ENCODE data around the gene DDX21.
"Not testable (repeated sequence)": the region's sequence is repeated elsewhere in the genome, so short reads cannot be mapped to it uniquely, and the experiment has no call there.

Gene DDX21

DNA sequence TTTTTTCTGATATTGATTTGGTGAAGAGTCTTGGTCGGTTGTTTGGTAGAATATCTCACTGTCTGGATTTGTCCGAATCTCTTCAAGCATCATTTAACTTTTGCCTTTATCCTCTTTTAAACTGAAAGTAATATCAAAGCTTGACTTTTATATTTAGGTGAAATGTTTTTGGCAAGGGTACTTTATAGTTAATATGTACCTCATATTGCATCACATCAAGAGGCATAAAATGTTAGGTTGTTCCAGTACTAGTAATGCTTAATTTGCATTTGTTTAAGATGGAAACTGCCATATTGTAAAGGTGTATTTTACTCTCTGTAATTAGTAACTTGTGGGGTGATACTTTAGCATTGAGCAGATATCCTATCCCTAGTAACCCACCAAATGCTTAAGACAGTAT, 17.1 kb upstream of the DDX21 start:
- Histone ChIP-seq H3K4me3 (ENCODE audit: low read depth, low read length) (no peak overlapping the region), H3K9me3 (ENCODE audit: control insufficient read depth, insufficient read depth, low read depth, low read length) (no peaks in the 10 kb centered on the region), H3K36me3 (ENCODE audit: control insufficient read depth in 2 of 2, insufficient read depth in 1 of 2, low read length in 2 of 2) (peaks cover 71 to 73% of the 10 kb centered on the region in 2 experiments), H3K4me1 (ENCODE audit: control insufficient read depth, insufficient read depth, low read length) (peaks cover 3% of the 10 kb centered on the region; the same call in 1 of the 2 replicates), H3K27ac (ENCODE audit: extremely low read depth, low read depth, low read length) (no peak overlapping the region)
- TF ChIP-seq ZNF670 (tag by site-specific recombination; IDR thresholded peaks at IDR 0.05; ENCODE audit: low read depth), result no peak
- TF ChIP-seq SCRT1 (tag by site-specific recombination; IDR thresholded peaks at IDR 0.05; ENCODE audit: borderline replicate concordance), result no peak
- TF ChIP-seq, protein P1, sequence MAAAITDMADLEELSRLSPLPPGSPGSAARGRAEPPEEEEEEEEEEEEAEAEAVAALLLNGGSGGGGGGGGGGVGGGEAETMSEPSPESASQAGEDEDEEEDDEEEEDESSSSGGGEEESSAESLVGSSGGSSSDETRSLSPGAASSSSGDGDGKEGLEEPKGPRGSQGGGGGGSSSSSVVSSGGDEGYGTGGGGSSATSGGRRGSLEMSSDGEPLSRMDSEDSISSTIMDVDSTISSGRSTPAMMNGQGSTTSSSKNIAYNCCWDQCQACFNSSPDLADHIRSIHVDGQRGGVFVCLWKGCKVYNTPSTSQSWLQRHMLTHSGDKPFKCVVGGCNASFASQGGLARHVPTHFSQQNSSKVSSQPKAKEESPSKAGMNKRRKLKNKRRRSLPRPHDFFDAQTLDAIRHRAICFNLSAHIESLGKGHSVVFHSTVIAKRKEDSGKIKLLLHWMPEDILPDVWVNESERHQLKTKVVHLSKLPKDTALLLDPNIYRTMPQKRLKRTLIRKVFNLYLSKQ (tag by site-specific recombination; IDR thresholded peaks at IDR 0.05; ENCODE audit: borderline replicate concordance), result no peak
- TF ChIP-seq ZNF114 (tag by site-specific recombination; IDR thresholded peaks at IDR 0.05), result no peak
- no peak for TF ChIP-seq ZNF701 (tag by site-specific recombination; IDR thresholded peaks at IDR 0.05)
- TF ChIP-seq ZNF341 (tag by site-specific recombination; IDR thresholded peaks at IDR 0.05; ENCODE audit: low read depth), result no peak
- no peak for TF ChIP-seq ZNF292 (tag by site-specific recombination; IDR thresholded peaks at IDR 0.05; ENCODE audit: borderline replicate concordance, low read depth)
- TF ChIP-seq, protein P2, sequence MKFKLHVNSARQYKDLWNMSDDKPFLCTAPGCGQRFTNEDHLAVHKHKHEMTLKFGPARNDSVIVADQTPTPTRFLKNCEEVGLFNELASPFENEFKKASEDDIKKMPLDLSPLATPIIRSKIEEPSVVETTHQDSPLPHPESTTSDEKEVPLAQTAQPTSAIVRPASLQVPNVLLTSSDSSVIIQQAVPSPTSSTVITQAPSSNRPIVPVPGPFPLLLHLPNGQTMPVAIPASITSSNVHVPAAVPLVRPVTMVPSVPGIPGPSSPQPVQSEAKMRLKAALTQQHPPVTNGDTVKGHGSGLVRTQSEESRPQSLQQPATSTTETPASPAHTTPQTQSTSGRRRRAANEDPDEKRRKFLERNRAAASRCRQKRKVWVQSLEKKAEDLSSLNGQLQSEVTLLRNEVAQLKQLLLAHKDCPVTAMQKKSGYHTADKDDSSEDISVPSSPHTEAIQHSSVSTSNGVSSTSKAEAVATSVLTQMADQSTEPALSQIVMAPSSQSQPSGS (tag by site-specific recombination; IDR thresholded peaks at IDR 0.05; ENCODE audit: low read depth), result no peak
- TF ChIP-seq, protein P3, sequence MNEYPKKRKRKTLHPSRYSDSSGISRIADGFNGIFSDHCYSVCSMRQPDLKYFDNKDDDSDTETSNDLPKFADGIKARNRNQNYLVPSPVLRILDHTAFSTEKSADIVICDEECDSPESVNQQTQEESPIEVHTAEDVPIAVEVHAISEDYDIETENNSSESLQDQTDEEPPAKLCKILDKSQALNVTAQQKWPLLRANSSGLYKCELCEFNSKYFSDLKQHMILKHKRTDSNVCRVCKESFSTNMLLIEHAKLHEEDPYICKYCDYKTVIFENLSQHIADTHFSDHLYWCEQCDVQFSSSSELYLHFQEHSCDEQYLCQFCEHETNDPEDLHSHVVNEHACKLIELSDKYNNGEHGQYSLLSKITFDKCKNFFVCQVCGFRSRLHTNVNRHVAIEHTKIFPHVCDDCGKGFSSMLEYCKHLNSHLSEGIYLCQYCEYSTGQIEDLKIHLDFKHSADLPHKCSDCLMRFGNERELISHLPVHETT (tag by site-specific recombination; IDR thresholded peaks at IDR 0.05), result no peak
- TF ChIP-seq, protein P4, sequence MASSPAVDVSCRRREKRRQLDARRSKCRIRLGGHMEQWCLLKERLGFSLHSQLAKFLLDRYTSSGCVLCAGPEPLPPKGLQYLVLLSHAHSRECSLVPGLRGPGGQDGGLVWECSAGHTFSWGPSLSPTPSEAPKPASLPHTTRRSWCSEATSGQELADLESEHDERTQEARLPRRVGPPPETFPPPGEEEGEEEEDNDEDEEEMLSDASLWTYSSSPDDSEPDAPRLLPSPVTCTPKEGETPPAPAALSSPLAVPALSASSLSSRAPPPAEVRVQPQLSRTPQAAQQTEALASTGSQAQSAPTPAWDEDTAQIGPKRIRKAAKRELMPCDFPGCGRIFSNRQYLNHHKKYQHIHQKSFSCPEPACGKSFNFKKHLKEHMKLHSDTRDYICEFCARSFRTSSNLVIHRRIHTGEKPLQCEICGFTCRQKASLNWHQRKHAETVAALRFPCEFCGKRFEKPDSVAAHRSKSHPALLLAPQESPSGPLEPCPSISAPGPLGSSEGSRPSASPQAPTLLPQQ (tag by site-specific recombination; IDR thresholded peaks at IDR 0.05), result no peak
- TF ChIP-seq ZNF560 (tag by site-specific recombination; IDR thresholded peaks at IDR 0.05; ENCODE audit: borderline replicate concordance), result no peak
- CTCF ChIA-PET, result interaction anchor here (0.9 to 1.3 kb wide), 2 partner anchors 13 to 17 kb away, joined by 3 to 4 read pairs; partner anchors contain the start of gene DDX21
- POLR2A ChIA-PET, result no interaction called here

DNA sequence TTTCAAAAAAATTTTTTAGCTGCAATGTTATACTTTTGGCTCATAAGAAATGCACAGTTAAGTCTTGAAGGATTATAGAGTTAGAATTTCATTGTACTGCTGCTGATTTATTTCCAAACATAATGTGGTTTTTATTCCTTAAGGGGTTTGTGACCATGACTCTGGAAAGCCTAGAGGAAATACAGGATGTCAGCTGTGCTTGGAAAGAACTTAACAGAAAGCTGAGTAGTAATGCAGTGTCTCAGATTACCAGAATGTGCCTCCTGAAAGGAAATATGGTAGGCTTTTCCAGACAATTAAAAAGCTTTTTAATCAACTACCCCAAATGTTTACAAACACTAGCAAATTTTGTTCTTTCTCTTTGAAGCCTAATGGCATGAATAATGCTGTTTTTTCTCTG, 15.1 kb upstream of the DDX21 start:
- CTCF ChIA-PET, result interaction anchor here (0.6 kb wide), 1 partner anchor 486 kb away, joined by 3 read pairs; no protein-coding TSS in a partner anchor
- H3K36me3 ChIP-seq (ENCODE audit: control insufficient read depth in 2 of 2, insufficient read depth in 1 of 2, low read length in 2 of 2), result peaks cover 69 to 77% of the 10 kb centered on the region in 2 experiments
- H3K27ac ChIP-seq (ENCODE audit: extremely low read depth, low read depth, low read length); H3K4me1 ChIP-seq (ENCODE audit: control insufficient read depth, insufficient read depth, low read length); H3K9me3 ChIP-seq (ENCODE audit: control insufficient read depth, insufficient read depth, low read depth, low read length); POLR2A ChIA-PET; H3K4me3 ChIP-seq (ENCODE audit: low read depth, low read length): not testable (repeated sequence)
- TF ChIP-seq, protein P5, sequence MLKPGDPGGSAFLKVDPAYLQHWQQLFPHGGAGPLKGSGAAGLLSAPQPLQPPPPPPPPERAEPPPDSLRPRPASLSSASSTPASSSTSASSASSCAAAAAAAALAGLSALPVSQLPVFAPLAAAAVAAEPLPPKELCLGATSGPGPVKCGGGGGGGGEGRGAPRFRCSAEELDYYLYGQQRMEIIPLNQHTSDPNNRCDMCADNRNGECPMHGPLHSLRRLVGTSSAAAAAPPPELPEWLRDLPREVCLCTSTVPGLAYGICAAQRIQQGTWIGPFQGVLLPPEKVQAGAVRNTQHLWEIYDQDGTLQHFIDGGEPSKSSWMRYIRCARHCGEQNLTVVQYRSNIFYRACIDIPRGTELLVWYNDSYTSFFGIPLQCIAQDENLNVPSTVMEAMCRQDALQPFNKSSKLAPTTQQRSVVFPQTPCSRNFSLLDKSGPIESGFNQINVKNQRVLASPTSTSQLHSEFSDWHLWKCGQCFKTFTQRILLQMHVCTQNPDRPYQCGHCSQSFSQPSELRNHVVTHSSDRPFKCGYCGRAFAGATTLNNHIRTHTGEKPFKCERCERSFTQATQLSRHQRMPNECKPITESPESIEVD (tag by site-specific recombination; IDR thresholded peaks at IDR 0.05), result peak; percentile 10; the same call in 1 of the 2 replicates

DNA sequence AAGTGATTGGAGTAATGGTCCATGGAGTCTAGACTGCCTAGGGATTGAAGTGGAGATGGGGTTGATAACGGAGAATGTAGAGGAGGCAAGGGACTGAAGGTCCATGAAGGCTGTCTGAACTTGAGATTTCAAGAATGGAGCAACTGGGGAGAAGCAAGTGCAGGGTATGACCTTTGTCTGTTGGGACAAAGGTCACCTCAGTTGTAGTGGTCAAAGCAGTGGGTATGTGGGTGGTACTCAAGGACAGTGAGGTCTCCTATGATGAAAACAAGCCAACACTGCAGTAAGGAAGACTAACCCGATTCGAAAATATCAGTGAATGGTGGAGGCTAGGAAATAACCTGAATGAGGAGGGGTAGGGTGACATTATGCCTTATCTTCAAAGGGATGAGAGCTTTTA, 5.4 kb upstream of the DDX21 start:
- no peaks in the 10 kb centered on the region for H3K9me3 ChIP-seq (ENCODE audit: control insufficient read depth, insufficient read depth, low read depth, low read length)
- ChIA-PET CTCF (interaction anchor here (0.6 kb wide), 1 partner anchor 8 kb away, joined by 5 read pairs; no protein-coding TSS in a partner anchor), POLR2A (no interaction called here)
- no peak overlapping the region for H3K27ac ChIP-seq (ENCODE audit: extremely low read depth, low read depth, low read length)
- TF ChIP-seq SETDB1 (IDR thresholded peaks at IDR 0.05; ENCODE audit: insufficient read length, low read length) (no peak), ZBTB21 (tag by site-specific recombination; IDR thresholded peaks at IDR 0.05) (no peak)
- no peak overlapping the region for H3K4me3 ChIP-seq (ENCODE audit: low read depth, low read length)
- peaks cover 44 to 64% of the 10 kb centered on the region in 2 experiments for H3K36me3 ChIP-seq (ENCODE audit: control insufficient read depth in 2 of 2, insufficient read depth in 1 of 2, low read length in 2 of 2)
- H3K4me1 ChIP-seq (ENCODE audit: control insufficient read depth, insufficient read depth, low read length), result no peaks in the 10 kb centered on the region

All from HEK293 (cell line).